Smooth muscle cell (in vitro differentiated cells): ENCODE data around the gene PCMT1. TPM values are rescaled to one million over a fixed set of nuclear protein-coding genes. Genes with fewer than 3 reads are reported as not detected.

Source experiments
- DNase-seq: peaks from one replicate; lab custom pipeline; 2025; ENCODE audit not compliant: unreplicated experiment; lab: John Stamatoyannopoulos, UW
- H2AFZ ChIP-seq: fragments of 200-600 bp; sonication (generic); 2 replicates; pipeline ENCODE4 v1.6.0; 2016; ENCODE audit warnings: antibody characterized with exemption, low read depth, mild to moderate bottlenecking
- H3F3A ChIP-seq: fragments of 200-600 bp; sonication (generic); 2 replicates; pipeline ENCODE4 v1.6.0; 2017; ENCODE audit warnings: antibody characterized with exemption, low read depth
- H3K27ac ChIP-seq: fragments of 200-600 bp; sonication (generic); 2 replicates; pipeline ENCODE4 v1.5.1; 2016; ENCODE audit warnings: low read depth, mild to moderate bottlenecking
- H3K27me3 ChIP-seq: fragments of 200-600 bp; sonication (generic); 2 replicates; pipeline ENCODE4 v1.6.1; 2016; ENCODE audit warnings: low read depth, mild to moderate bottlenecking
- H3K36me3 ChIP-seq: fragments of 200-600 bp; sonication (generic); 2 replicates; pipeline ENCODE4 v1.5.1; 2016; ENCODE audit warnings: low read depth
- H3K4me1 ChIP-seq: fragments of 200-600 bp; sonication (generic); 2 replicates; pipeline ENCODE4 v1.5.1; 2016; ENCODE audit warnings: low read depth
- H3K4me2 ChIP-seq: fragments of 200-600 bp; sonication (generic); 2 replicates; pipeline ENCODE4 v1.6.0; 2016; ENCODE audit warnings: mild to moderate bottlenecking
- H3K4me3 ChIP-seq: fragments of 200-600 bp; sonication (generic); 2 replicates; pipeline ENCODE4 v1.5.1; 2016; ENCODE audit warnings: mild to moderate bottlenecking
- H3K79me2 ChIP-seq: fragments of 200-600 bp; sonication (generic); 2 replicates; pipeline ENCODE4 v1.6.0; 2016; ENCODE audit warnings: low read depth, mild to moderate bottlenecking
- H3K9ac ChIP-seq: fragments of 200-600 bp; sonication (generic); 2 replicates; pipeline ENCODE4 v1.6.0; 2016; ENCODE audit warnings: low read depth
- H3K9me3 ChIP-seq: fragments of 200-600 bp; sonication (generic); replicated peaks from 2 replicates; pipeline ENCODE4 v1.5.1; 2016; ENCODE audit warnings: low read depth
- H4K20me1 ChIP-seq: fragments of 200-600 bp; sonication (generic); 2 replicates; pipeline ENCODE4 v1.6.0; 2016; ENCODE audit warnings: low read depth
- CTCF ChIP-seq: fragments of 200-600 bp; sonication (generic); IDR thresholded peaks from 2 replicates; pipeline ENCODE4 v1.5.1; 2017; ENCODE audit warnings: borderline replicate concordance, mild to moderate bottlenecking, antibody characterized with exemption; ENCODE audit not compliant: insufficient read depth, poor library complexity, severe bottlenecking
- WGBS: methylation state at CpG from one replicate; pipeline ENCODE4 v1.1.7; 2016; ENCODE audit warnings: low lambda C conversion rate; 5-methylcytosine and 5-hydroxymethylcytosine counted together
- polyA plus RNA-seq: library from polyadenylated mRNA; unstranded; fragments of >200 nt; fragmentation: Nextera tagmentation; extraction: Ambion mirVana; gene quantifications from 2 replicates; pipeline ENCODE4 v1.2.1, GENCODE V29; 2016
- total RNA-seq: library from RNA; depleted of rRNA; stranded (reverse); fragments of >200 nt; gene quantifications from 2 replicates; pipeline ENCODE4 v1.2.3, GENCODE V29; 2014

PCMT1 gene
- total and polyA plus RNA-seq, 2 experiments from 2014 or later, result 97.9 to 139 TPM

GRCh38 chr6:149763866-149764265 is 14.3 kb downstream of the PCMT1 start:
- peaks cover 8% of the 10 kb centered on the region for H3K36me3 ChIP-seq

GRCh38 chr6:149766156-149766769 is 16.7 kb downstream of the PCMT1 start:
- Histone ChIP-seq H3K9me3 (peaks cover 8% of the 10 kb centered on the region), H3K27me3 (no peaks in the 10 kb centered on the region), H4K20me1 (peaks cover 37% of the 10 kb centered on the region), H3F3A (no peaks in the 10 kb centered on the region), H3K79me2 (peaks cover 70% of the 10 kb centered on the region), H3K4me1 (no peaks in the 10 kb centered on the region), H3K4me3 (no peak overlapping the region), H3K4me2 (no peak overlapping the region), H3K36me3 (peaks cover 8% of the 10 kb centered on the region), H3K27ac (no peak overlapping the region), H2AFZ (no peak overlapping the region), H3K9ac (no peak overlapping the region)
- WGBS, result 68% methylated on average over 3 of the region's 3 CpGs
- DNase-seq, result no peak
- no peak for TF ChIP-seq CTCF

More at GRCh38 chr6:149763866-149764265, 14.3 kb downstream of the PCMT1 start:
- no peak for DNase-seq
- Histone ChIP-seq H3F3A (no peaks in the 10 kb centered on the region), H3K27me3 (no peaks in the 10 kb centered on the region), H3K27ac (no peak overlapping the region), H3K4me3 (no peak overlapping the region), H3K9me3 (peaks cover 8% of the 10 kb centered on the region), H3K4me1 (no peaks in the 10 kb centered on the region), H2AFZ (no peak overlapping the region), H3K4me2 (no peak overlapping the region), H3K9ac (no peak overlapping the region), H3K79me2 (peaks cover 85% of the 10 kb centered on the region), H4K20me1 (peaks cover 51% of the 10 kb centered on the region)
- TF ChIP-seq CTCF, result no peak

- whole genome bisulfite sequencing, result 100% methylated on average over 2 of the region's 2 CpGs
- Histone ChIP-seq H3K4me2 (no peak overlapping the region), H3K36me3 (peaks cover 25% of the 10 kb centered on the region), H3K27ac (no peak overlapping the region), H3K9me3 (peaks cover 8% of the 10 kb centered on the region), H3F3A (no peaks in the 10 kb centered on the region), H3K9ac (no peak overlapping the region), H3K27me3 (no peaks in the 10 kb centered on the region), H3K4me3 (no peak overlapping the region), H3K4me1 (no peaks in the 10 kb centered on the region), H3K79me2 (peaks cover 43% of the 10 kb centered on the region), H2AFZ (no peak overlapping the region), H4K20me1 (peaks cover 22% of the 10 kb centered on the region)
- no peak for DNase-seq
- TF ChIP-seq CTCF, result no peak
These were observed 20.1 kb downstream of the PCMT1 start for GRCh38 chr6:149769676-149770075.

GRCh38 chr6:149771185-149771584 is 21.6 kb downstream of the PCMT1 start:
- no peak for DNase-seq
- H2AFZ ChIP-seq, result no peak overlapping the region
- WGBS, result 97% methylated on average over 3 of the region's 3 CpGs
- peaks cover 22% of the 10 kb centered on the region for H3K36me3 ChIP-seq
- no peak for TF ChIP-seq CTCF
- H4K20me1 ChIP-seq, result peaks cover 22% of the 10 kb centered on the region
- no peak overlapping the region for H3K27ac ChIP-seq
- no peaks in the 10 kb centered on the region for H3K27me3 ChIP-seq
- no peak overlapping the region for H3K9ac ChIP-seq
- H3K9me3 ChIP-seq, result peaks cover 4% of the 10 kb centered on the region
- no peak overlapping the region for H3K4me2 ChIP-seq
- H3F3A ChIP-seq, result no peaks in the 10 kb centered on the region
- H3K79me2 ChIP-seq, result peaks cover 33% of the 10 kb centered on the region
- H3K4me1 ChIP-seq, result no peaks in the 10 kb centered on the region
- H3K4me3 ChIP-seq, result no peak overlapping the region
